ENCODE results near the gene C16orf87.

Gene C16orf87

DNA sequence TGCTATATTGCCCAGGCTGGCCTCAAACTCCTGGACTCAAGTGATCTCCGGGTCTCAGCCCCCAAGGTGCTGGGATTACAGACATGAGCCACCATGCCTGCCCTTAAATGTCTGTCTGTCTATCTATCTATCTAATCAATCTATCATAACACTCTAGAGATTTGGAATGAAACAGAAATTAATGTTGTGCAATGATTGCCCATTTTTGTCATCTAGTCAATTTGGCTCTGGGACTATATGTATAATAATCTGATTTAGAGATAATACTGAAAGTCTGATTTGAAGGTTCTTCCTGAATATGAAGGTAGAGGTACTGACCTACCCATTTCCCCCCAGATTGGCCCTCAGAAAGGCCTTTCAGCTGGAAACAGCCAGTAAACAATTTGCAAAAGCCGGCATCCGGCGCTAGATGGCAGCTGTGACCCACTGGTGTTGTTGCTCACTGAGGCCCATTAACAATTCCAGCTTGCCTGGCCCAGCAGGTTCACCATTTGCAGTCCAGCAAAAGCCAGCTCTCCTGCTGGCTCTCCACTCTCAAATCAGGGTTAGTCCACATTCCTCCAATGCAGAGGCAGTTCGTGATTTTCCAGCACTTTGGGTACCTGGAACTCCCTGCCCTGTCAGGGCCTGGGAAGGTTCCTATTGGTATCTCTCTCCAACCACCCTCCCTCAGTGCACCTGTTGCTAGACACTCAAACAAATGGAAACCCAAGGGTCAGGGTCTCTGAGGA, 22.9 kb upstream of the C16orf87 start:
- DNase-seq (ENCODE audit: low read depth), result peak; percentile 79
- peak; percentile 88 for TF ChIP-seq CTCF (IDR thresholded peaks at IDR 0.05; ENCODE audit: insufficient read depth, low read depth, low read length, missing control alignments)
- H3K4me3 ChIP-seq (ENCODE audit: low read depth, low read length), result no peak overlapping the region

GRCh38 chr16:46852130-46852529, 21.1 kb upstream of the C16orf87 start:
- no peak overlapping the region for H3K4me3 ChIP-seq (ENCODE audit: low read depth, low read length)
- no peak for TF ChIP-seq CTCF (IDR thresholded peaks at IDR 0.05; ENCODE audit: insufficient read depth, low read depth, low read length, missing control alignments)
- DNase-seq (ENCODE audit: low read depth), result no peak

GRCh38 chr16:46850619-46851555, 19.9 kb upstream of the C16orf87 start:
- H3K4me3 ChIP-seq (ENCODE audit: low read depth, low read length), result no peak overlapping the region
- TF ChIP-seq CTCF (IDR thresholded peaks at IDR 0.05; ENCODE audit: insufficient read depth, low read depth, low read length, missing control alignments), result no peak
- no peak for DNase-seq (ENCODE audit: low read depth)

- no peak for TF ChIP-seq CTCF (IDR thresholded peaks at IDR 0.05; ENCODE audit: insufficient read depth, low read depth, low read length, missing control alignments)
- DNase-seq (ENCODE audit: low read depth), result no peak
- no peak overlapping the region for H3K4me3 ChIP-seq (ENCODE audit: low read depth, low read length)
These were observed 18.1 kb upstream of the C16orf87 start for GRCh38 chr16:46848768-46849764.

GRCh38 chr16:46845952-46846351, 15.0 kb upstream of the C16orf87 start:
- no peak for TF ChIP-seq CTCF (IDR thresholded peaks at IDR 0.05; ENCODE audit: insufficient read depth, low read depth, low read length, missing control alignments)
- no peak overlapping the region for H3K4me3 ChIP-seq (ENCODE audit: low read depth, low read length)
- no peak for DNase-seq (ENCODE audit: low read depth)

DNA sequence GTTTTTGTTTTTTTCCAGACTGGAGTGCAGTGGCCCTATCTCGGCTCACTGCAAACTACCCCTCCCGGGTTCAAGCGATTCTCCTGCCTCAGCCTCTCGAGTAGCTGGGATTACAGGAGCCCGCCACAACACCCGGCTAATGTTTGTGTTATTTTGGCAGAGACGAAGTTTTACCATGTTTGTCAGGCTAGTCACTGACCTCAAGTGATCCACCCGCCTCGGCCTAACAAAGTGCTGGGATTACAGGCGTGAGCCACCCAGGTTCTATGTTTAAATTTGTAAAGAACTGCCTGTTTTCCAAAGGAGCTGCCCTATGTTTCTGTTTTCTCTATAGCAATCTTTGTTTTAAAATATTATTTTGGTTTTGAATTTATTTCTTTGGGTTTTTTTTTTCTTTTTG, 13.8 kb upstream of the C16orf87 start:
- no peak overlapping the region for H3K4me3 ChIP-seq (ENCODE audit: low read depth, low read length)
- TF ChIP-seq CTCF (IDR thresholded peaks at IDR 0.05; ENCODE audit: insufficient read depth, low read depth, low read length, missing control alignments), result no peak
- DNase-seq (ENCODE audit: low read depth), result no peak
